Activated T-helper 1 cell treated with anti-CD3 and anti-CD28 coated beads, Interleukin-2, amount 50 U/mL, for 16 hours (primary cell): ENCODE results near the gene CA12.
"Not testable (repeated sequence)": the region's sequence is repeated elsewhere in the genome, so short reads cannot be mapped to it uniquely, and the experiment has no call there.

Experiments
- DNase-seq, 2 donors: peaks; one replicate each; pipeline ENCODE4 v3.0.0-alpha.2; 2020; ENCODE audit warnings: low read depth in 1 of 2, low spot score in 1 of 2

Gene CA12

DNA sequence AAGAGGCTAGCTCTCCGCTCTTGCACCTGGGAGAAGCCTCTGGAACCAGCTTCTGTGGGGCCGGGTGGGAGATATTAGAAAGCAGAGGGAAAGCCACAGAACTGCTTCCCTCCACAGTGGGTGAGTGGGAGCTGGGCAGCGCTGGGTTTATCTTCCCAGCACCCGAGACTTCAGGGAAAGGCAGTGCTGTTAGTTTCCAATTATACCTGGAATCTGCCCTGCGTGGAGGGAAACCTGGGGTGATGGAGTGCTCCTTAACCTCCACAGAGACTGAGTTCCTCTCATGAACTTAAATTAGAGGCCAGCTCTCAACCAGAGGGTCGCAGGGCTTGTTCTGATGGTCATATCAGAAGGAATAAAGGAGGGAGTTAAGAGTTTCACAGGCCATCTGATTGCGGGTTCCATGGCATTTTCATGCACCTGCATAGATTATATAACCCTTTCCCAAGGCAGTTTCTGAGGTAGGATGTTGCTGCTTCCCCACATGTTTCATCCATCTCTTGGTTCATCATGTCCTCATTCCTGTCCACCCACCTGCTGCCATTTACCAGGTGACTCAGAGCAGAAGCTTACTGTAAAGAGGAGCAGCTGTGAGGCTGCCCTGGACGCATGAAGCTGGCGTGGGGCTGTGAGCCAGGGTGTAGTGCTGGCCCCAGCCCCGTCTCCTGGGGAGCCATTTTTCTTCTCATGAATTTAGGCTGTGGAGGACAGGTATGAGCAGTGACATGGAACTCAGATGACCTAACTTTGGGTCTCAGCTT lies 42.5 kb downstream of the CA12 start:
- DNase-seq, result no peak

DNA sequence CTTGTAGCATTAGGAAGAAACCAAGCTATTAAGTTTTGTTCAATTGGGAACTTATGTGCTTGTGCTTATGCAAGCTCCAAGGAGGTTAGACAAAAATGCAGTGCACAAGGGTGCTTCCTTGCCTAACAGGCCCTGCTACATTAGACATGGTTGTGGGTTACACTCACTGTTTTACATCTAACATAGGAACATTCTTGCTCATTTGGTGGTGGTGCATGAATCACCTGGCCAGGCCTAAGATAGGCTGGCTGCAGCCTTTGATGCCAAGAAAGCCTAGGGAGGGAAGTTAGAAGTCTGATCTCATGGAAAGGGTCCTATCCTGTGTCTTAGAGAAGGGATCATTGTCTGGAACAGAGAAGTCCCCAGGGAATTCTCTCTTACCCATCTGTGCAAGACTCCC lies 43.5 kb downstream of the CA12 start:
- DNase-seq, result no peak

DNA sequence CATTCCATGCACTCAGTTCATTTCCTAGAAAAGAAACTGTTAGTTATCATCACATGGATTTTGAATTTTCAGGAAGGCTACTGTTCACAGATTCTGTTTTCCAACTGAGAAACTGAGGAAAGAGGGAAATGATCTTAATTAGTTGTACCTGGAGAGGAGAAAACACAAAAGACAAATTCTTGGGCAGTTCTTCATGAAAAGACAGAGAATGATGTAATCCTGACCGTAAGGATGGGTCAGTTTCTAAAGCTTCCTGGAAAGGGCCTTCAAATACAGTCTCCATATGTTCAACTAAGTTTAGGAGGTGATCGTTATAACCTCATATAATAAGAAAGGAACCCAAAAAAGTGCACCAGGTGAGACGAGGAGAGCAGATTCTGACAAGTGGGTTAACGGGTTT lies 44.6 kb downstream of the CA12 start:
- no peak for DNase-seq

DNA sequence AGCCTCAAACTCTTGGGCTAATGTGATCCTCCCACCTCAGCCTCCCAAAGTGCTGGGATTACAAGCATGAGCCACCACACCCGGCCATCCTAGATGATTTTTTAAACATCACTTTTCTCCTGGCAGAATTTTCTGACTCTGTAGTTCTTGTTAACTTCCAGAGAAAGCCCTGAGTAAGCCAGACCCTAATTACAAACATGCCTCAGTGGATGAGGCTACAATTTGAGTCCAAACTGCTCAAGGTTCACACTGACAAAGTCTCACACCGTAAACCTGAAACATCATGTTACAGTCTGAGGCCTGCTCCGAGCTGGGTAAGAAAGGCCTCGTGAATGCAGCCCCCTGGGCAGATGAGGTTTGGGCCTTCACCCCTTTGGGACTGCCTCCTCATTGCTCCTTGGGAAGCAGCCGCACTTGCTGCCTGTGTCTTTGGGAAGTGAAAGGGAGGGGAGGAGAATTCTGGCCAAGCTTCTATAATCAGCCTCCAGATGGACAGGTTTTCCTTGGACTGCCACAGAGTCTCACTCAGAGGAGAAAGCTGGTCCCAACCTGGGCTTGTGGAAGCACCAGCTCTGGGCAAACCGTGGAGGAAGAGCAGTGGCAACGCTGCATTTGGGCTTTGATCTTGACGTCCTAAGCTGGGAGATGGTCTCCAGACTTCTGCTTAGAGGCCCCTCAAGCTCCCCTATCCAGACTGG lies 46.0 kb downstream of the CA12 start:
- no peak for DNase-seq

DNA sequence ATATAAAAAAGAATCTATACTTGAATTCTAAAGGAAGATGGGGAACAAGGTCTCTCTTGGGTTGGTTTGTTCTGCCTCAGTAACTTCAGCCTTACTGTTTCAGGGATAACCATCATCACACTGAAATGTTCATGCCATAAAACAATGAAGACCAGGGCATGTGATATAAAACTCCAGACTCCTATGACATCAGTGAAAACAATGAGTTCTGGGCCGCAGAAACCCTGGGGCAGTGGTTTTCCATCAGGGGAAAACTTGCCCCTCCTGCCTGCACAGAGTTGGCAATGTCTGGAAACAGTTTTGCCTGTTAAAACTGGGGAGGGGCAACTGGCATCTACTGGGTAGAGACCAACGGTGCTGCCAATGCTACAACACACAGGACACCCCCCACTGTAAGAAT lies 46.8 kb downstream of the CA12 start:
- DNase-seq, result no peak

DNA sequence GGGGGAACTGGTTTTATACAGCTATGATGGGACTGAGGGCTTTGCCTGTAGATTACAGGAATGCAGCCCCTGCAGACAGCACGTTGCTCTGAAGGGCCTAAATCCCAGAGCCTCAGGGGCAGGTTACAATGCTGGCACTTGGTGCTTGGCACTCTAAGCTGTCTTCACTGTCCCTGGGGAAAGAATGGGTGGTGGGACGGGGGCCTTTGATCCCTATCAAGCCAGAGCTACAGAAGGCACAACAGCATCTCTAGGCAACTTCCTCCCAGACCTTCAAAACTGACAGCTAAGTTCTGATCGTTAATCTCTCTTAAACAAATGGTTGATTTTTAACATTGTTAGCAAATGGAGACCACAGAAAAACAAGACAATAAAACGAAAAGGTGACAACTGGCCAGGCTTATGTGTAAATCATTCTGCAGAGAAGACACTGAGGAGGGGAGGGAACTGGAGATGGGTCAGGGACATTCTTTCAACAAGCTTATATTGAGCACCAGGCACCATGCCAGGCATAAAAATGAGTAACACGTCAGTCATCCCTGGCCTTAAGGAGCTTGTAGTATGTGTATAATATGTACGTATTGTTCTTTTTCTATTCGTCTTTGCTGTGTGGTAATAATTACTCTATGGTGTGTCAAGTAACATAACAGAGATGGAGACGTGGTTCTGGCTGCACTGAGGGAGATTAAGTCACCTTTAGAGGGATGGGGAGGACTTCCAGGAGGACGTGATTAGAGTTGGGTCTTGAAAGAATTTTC lies 49.1 kb downstream of the CA12 start:
- no peak for DNase-seq

DNA sequence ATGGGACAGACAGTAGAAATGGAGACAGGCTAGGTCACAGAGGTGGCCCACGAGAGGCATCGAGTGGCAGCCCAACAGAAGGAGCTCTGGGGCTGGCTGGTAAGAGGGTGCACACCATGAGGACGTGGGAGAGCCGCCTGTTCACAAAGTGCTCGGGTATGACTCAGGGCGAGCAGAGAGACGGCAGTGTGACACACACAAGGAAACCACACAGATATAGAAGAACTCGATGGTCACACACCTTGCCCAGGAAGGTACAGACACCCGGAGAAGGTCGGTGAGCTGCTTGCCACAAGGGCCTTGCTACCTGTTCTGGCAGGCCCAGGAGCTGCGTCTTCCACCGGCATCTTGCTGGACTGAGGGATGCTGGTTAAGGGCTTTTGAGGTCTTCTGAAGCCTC lies 50.2 kb downstream of the CA12 start:
- DNase-seq, result no peak

DNA sequence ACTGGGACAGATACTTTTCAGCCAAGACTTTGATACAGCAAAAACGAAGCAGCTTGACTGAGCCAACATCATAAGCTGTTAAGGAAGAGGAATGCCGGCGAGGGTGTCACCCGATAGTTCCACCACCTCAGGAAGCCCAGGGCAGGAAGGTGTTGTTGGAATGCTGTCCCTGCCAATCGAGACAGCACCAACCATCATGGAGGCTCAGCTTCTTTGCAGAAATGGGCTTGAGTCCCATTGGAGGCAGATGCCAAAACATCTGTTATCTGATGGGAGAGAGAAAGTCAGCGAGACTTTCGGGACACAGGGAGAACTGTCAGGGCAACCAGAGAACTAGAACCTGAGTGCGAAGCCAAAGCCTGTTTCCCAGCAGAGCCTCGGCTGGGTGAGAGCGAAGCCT lies 50.7 kb downstream of the CA12 start:
- DNase-seq, result no peak

DNA sequence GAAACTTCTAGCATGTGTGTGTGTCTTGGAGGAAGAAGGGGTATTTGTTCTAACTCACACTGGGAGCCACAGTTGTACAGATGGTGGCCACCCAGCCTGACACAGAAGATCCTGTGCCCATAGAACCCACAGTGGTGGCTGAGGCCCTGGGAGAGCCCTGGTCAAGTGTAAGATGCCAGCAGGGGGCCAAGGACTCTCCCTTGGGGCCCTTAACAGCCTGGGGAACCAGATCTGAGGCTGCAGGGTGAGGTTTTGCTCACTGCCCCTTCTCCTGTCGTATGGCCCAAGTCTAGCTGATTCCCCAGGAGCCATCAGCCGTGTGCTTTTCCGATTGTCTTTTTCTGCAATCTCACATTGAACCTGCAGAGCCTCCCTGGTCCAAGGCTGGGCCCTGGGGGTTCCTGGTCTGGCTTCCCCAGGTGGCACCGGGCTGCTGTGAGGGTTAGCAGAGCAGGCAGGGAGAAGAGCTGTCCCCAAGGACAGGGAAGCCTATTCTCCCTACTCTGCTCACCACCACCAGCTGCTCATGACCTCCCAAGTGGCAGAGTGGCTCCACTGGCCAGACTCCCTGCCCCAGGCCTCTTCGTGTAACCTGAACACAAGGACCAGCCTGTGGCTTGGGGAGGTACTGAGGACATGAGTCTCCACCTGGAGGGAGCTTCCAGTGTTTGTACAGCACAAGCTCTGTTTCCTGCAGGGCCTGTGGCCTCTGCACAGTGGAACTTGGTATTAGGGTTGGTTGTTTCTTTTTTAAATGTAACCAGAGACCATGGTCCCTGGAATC lies 51.9 kb downstream of the CA12 start:
- DNase-seq, result no peak

DNA sequence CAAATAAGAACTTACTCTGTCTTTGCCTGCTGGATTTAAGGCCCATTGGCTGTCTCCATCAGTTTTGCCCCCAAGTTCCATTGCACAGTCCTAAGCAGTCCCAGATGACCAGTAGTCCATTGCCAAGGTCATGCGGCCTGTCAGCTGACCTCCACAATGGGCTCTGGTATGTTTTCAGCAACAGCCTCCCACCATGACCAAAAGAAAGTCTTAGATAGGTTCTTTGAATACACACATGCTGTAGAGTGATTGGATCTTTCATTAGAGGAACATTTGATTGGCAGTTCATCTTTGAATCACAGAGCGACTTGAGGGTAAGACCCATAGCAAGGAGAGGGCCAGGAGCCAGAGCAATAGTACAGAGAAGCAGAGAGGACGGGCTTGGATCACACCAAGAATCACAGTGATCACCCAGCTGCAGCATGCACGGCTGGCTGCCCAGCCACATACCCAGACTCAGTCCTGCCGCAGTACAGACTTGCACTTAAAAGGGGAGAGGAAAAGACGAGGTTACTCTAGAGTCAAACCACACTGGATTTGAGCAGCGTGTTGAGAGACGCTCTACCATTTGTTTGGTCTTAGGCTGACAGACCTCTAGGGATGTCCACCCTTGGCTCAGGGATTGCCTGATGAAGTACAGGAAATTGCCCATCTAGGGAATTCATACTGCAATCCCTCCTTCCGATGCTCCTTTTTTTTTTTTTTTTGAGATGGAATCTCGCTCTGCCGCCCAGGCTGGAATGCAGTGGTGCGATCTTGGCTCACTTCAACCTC lies 53.8 kb downstream of the CA12 start:
- DNase-seq, result no peak

DNA sequence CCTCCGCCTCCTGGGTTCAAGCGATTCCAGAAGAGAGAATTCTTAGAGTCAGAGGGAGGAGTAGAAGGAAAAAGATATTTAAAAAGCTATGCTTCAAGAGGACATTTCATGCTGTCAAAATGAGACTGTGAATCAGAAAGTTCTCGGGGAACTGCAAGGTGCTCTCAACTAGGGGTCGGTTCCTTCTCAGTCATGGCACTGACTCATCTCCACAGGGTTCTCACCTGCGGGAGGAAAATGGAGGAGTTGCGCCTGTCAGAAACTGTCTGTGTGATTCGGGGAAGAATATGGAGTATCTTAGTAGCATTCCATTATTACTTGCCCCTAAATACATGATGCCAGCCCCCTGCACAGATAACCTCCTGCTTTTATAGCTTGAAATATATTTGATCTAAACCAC lies 56.9 kb downstream of the CA12 start:
- DNase-seq, result no peak

DNA sequence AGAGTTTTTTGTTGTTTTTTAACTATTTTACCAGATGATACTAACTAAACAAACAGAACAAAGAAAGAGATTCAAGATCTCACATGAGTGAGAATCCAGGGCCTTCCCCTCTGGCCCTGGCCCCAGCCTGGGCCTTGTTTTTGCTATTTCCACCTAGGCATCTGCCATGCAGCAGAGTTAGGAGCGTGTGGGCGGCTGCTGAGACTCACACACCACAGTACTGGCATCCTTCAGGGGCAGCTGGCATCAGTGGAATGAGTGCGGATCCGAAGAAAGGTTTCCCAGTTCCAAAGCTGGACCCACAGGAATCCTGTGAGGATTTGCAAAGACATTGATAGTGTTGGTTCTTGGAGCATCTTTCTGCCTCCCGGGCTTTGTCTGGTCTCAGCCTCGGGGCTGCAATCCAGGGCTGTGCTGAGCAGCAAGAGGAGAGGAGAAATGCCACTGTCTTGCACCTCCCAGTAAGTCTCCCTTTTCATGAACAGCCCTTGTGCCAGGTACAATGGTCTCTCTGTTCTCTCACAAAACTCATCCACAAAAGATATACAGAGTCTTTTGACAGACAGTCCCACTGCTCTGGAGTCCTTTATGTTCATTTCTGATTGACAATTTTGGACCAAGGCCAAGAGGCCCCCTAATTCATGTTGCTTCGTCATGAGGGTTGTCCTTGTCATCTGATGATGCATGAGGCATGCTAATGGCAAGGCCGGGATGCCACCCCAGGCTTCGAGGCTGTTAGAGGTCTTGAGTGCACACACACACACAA lies 57.7 kb downstream of the CA12 start:
- DNase-seq, result no peak

DNA sequence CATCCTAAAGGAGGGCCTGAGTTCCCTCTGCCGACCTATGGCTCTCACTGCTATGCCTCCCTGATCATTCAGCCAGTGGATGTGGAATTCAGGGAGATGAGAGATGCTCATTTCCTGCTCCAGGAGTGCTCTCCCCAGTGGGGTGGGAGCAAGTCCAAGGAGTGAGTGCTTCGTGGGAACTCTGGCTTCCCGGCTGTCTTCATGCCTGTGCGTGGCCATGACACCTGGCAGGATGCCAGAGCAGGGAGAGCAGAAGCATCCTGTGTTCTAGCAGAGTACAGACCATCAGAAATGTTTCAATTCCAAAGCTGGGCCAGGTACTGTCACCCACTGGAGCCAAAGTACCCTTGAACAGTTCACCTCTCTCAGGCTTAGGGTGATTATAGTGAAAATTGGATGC lies 59.1 kb downstream of the CA12 start:
- DNase-seq, result no peak

DNA sequence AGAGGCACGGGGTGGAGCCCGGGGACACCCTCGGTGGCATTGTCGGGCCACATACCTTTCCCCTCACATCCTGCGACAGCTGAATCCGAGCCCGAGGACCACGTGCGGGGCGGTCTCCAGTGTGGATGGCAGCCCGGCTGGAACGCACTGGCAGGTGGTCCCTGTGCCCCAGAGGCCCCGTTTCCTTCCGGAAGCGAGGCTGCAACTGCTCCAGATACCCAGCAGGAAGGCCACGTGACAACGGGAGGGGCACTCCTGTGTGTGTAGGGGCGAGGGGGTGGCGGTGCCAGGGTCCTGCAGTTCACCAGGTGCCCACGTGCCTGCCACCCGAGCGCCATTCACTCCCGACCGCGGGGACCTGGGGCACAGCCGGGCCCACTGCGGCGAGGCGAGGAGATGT lies 60.2 kb downstream of the CA12 start:
- DNase-seq, result no peak

DNA sequence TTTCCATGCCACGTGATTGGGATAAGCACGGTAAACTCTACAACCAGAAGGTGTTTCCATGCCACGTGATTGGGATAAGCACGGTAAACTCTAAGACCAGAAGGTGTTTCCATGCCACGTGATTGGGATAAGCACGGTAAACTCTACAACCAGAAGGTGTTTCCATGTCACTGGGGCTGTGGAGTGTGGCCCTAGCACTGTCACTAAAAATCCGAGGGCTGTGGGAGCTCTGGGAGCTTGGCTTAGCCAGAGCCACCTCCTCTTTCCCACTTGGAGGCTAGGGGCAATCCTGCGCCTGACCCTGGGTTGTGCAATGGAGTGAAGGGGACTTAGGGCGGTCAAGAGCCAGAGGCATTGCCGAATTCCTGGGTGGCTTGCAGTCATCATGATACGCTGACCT lies 60.7 kb downstream of the CA12 start:
- DNase-seq, result not testable (repeated sequence)

DNA sequence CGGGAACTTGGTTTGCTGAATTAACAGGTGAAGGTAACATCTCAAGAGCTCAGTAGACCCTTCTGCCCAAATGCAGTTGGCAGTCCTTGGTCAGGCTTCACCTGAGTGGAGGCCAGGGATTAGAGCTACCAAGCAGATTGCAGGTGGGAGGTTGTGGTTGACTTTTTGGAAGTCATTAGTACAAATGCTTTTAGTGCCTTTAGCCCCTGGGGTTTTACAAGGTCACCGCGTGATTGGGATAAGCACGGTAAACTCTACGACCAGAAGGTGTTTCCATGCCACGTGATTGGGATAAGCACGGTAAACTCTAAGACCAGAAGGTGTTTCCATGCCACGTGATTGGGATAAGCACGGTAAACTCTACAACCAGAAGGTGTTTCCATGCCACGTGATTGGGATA lies 61.2 kb downstream of the CA12 start:
- not testable (repeated sequence) for DNase-seq

DNA sequence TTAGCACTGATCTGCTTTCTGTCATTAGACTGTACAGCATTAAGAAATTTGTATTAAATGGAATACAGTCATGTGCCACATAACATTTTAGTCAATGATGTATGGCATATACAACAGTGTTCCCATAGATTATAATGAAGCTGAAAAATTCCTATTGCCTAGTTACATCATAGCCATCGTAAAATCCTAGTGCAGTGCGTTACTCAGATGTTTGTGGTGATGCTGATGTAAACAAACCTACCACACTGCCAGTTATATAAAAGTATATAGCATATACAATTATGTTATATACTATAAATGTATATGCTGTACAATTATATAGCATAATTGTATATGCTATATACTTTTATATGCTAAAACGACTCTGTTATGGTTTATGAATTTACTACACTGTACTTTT lies 62.6 kb downstream of the CA12 start:
- DNase-seq, result no peak

DNA sequence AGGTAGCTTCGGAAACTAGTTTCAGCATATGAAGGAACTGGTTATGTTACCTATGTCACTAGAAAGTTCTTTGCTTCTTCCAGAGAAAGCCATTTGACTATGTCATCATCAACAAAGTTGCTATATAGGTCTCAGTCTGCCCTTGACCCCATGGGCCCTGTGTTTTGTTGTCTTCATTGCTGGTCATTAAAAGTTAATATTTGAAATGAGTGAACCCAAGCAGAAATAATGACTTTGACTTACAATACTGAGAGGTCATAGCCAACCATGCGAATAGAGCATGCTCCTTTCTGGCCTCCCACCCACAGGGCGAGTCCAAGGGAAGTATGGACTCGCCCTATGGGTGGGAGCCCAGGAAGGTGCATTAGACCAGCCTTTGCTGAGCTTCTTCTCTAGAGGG lies 63.3 kb downstream of the CA12 start:
- DNase-seq, result no peak

DNA sequence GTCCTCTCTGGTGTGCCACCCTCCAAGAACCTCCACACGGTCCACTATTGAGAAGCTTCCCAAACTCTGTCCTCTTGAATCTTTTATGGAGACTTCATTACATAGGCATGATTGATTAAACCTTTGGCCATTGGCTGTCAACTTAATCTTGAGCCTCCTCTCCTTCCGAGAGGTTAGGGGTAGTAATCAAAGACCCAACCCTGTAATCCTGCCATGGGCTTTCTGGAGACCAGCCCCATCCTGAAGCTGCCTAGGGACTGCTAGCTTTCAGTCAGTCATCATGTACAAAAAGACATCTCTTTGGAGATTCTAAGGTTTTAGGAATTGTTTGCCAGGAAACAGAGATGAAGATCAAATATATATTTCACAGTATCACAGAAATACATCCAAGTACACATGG lies 67.2 kb downstream of the CA12 start:
- no peak for DNase-seq

DNA sequence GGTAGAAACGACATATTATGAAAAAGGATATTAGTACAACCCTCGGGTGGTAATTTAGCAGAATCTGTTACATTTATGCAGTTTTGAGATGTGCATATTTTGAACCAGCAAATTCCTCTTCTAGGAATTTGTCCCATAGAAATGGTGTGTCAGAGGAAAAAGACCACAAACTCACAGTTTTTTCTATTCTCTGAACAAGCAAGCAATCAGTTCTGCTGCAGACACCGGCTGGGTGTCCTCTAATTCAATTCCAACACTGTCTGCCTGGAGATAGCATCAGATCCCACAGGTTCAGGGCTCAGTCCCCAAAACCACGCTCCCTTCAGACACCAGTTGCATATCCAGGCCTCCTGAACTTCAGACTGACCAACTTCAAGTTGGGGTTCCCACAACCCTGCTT lies 67.8 kb downstream of the CA12 start:
- no peak for DNase-seq
